Activated T-helper 2 cell treated with anti-CD3 and anti-CD28 coated beads, Interferon-gamma antibody, Interleukin-2, Interleukin-4, amounts not matched to agents 10 μg/mL and 5 μg/mL and 100 μg/mL, durations not matched to agents 14 hours and 24 hours and 36 hours (primary cell): ENCODE results near the gene RAP2B. TPM values are rescaled to one million over a fixed set of nuclear protein-coding genes. Genes with fewer than 3 reads are reported as not detected.
"Not testable (repeated sequence)": the region's sequence is repeated elsewhere in the genome, so short reads cannot be mapped to it uniquely, and the experiment has no call there.

Source experiments
- DNase-seq: peaks from one replicate; pipeline ENCODE4 v3.0.0; 2021; ENCODE audit warnings: low spot score
- H3K27ac Mint-ChIP-seq: one replicate; pipeline ENCODE4 v1.8.0; 2021; ENCODE audit warnings: mixed read lengths
- H3K27me3 Mint-ChIP-seq: one replicate; pipeline ENCODE4 v1.8.0; 2021; ENCODE audit warnings: low read depth, mixed read lengths
- H3K36me3 Mint-ChIP-seq: one replicate; pipeline ENCODE4 v1.8.0; 2021; ENCODE audit warnings: low read depth, mixed read lengths
- H3K4me1 Mint-ChIP-seq: one replicate; pipeline ENCODE4 v1.8.0; 2021; ENCODE audit warnings: low read depth, mixed read lengths
- H3K4me3 Mint-ChIP-seq: one replicate; pipeline ENCODE4 v1.8.0; 2021; ENCODE audit warnings: low read depth, mild to moderate bottlenecking, moderate library complexity, mixed read lengths
- H3K9me3 Mint-ChIP-seq: one replicate; pipeline ENCODE4 v1.8.0; 2021; ENCODE audit warnings: mixed read lengths
- intact Hi-C: fragments of 100-400 bp; cut with micrococcal nuclease; formaldehyde crosslinking; loops from one replicate; pipeline ENCODE4 v1.15.1; 2023
- total RNA-seq: library from RNA; stranded (reverse); gene quantifications from 2 replicates; pipeline ENCODE4 v1.2.3, GENCODE V29; 2022

The RAP2B gene
- total RNA-seq, 1 donor from 2014 or later, result 13.7 TPM

DNA sequence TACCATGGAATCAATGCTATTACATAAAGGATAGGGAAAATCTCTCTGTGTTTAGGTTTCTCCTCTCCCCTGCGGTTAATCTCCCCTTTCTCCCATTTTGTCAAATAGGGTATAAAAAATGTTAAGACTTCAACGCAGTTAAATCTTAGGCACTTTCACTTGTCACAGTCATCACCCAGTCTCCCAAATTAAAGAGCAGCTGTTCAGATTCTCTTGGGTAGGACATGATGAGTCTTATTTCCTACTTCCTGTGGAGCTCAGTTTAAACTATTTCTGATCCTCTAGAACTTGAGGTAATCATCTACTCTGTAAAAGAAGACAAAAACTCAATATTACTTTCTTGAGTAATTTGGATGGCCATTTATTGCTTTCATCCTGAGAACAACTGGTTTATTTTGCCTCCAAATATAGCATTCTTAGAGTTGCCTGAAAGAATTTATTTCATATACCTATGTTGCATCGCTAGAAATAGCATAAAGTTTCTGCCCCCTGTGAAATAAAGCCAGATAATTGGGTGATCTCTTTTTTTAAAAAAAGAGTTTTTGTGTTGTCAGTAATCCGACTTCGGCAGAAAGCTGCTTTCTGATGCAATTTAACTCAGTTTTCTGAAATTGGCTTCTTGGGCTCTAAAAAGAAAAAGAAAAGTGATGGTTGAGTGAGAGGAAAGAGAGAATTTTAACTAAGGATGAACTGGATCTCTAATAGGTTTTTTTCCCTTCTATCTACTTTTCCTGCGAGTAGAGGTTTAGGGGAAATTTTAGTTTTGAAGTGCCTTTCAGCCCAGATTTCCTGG, 20.7 kb downstream of the RAP2B start:
- no peak overlapping the region for H3K4me3 Mint-ChIP-seq
- DNase-seq, result no peak
- intact Hi-C loops, result no loop called here
- peaks cover 3% of the 10 kb centered on the region for H3K4me1 Mint-ChIP-seq
- no peak overlapping the region for H3K27ac Mint-ChIP-seq
- H3K36me3 Mint-ChIP-seq, result peaks cover 2% of the 10 kb centered on the region
- no peaks in the 10 kb centered on the region for H3K9me3 Mint-ChIP-seq
- H3K27me3 Mint-ChIP-seq, result no peaks in the 10 kb centered on the region

DNA sequence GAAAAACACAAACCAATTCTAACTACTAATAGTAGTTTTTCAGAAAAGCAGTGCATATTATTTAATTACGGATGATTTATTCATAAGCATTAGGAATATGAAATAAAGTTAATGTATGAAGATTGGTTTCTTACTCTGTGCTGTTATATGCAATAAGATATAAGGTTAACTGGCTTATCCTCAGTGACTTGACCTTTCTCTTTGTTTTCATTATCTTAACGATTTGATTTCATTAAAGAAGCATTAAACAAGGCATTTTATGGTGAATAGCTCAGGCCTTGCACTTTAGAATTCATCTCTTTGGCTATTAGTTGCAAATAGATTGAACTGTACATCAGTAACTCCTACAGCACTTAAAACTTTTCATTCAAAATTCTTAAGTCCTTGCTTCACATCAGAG, 28.9 kb downstream of the RAP2B start:
- Mint-ChIP-seq H3K4me3 (no peak overlapping the region), H3K27ac (no peak overlapping the region), H3K27me3 (no peaks in the 10 kb centered on the region), H3K36me3 (no peaks in the 10 kb centered on the region), H3K4me1 (peaks cover under 1% of the 10 kb centered on the region), H3K9me3 (no peaks in the 10 kb centered on the region)
- no peak for DNase-seq
- intact Hi-C loops, result no loop called here

DNA sequence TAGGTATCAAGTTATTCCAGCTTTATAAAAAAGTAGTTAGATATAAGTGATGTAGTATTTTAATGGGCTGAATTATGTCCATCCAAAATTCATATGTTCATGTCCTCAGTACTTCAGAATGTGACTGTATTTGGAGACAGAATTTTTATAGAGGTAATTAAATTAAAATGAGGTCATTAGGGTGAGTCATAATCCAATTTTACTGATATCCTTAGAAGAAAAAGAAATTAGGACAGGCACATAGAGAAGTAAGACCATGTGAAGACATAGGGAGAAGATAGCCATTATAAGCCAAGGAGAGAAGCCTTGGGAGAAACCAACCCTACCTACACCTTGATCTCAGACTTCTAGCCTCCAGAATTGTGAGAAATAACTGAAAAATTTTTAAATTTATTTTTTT, 30.3 kb downstream of the RAP2B start:
- no peak overlapping the region for H3K27ac Mint-ChIP-seq
- peaks cover 3% of the 10 kb centered on the region for H3K27me3 Mint-ChIP-seq
- H3K9me3 Mint-ChIP-seq, result no peaks in the 10 kb centered on the region
- H3K4me3 Mint-ChIP-seq, result no peak overlapping the region
- intact Hi-C loops, result no loop called here
- no peaks in the 10 kb centered on the region for H3K36me3 Mint-ChIP-seq
- DNase-seq, result no peak
- no peaks in the 10 kb centered on the region for H3K4me1 Mint-ChIP-seq

DNA sequence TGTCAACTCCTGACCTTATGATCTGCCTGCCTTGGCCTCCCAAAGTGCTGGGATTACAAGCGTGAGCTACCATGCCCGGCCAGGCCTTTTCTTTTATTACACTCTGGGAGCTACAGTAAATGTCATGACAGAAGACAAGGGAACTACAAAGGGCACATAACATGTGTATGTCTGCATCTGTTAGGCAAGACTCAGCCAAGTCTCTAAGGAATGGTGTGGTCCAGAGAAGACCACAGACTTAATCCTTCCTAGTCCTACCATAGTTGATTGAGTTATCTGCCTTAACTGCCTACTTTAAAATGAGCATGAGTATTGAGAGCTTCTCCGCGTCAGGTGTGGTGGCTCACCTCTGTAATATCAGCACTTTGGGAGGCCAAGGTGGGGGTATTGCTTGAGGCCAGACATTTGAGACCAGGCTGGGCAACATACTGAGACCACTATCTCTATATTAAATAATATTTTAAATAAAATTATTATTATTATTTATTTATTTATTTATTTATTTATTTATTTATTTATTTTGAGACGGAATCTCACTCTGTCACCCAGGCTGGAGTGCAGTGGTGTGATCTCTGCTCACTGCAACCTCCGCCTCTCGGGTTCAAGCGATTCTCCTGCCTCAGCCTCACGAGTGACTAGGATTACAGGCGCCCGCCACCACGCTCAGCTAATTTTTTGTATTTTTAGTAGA, 31.9 kb downstream of the RAP2B start:
- H3K27me3 Mint-ChIP-seq, H3K4me3 Mint-ChIP-seq, H3K36me3 Mint-ChIP-seq, H3K27ac Mint-ChIP-seq, DNase-seq, H3K9me3 Mint-ChIP-seq, intact Hi-C loops, H3K4me1 Mint-ChIP-seq: not testable (repeated sequence)

DNA sequence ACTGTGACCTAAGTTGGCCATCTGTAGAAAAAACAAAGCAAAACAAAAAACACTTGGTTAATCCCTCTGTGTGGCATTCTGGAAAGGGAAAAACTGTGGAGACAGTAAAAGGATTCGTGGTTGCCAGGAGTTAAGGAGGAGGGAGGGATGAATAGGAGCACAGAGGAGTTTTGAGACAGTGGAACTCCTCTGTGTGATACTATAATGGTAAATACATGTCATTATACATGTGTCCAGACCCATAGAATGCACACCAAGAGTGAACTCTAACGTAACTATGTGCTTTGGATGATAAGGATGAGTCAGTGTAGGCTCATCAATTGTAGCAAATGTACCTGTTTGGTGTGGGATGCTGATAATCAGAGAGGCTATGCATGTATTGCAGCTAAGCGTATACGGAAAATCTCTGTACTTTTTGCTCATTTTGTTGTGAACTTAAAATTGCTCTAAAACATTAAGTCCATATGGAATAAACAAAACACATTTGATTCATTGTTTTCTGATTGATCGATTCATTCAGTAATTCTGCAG, 33.4 kb downstream of the RAP2B start:
- DNase-seq, result no peak
- no peaks in the 10 kb centered on the region for H3K9me3 Mint-ChIP-seq
- H3K27ac Mint-ChIP-seq, result no peak overlapping the region
- no peaks in the 10 kb centered on the region for H3K36me3 Mint-ChIP-seq
- intact Hi-C loops, result no loop called here
- H3K4me3 Mint-ChIP-seq, result no peak overlapping the region
- H3K27me3 Mint-ChIP-seq, result peaks cover 3% of the 10 kb centered on the region
- no peaks in the 10 kb centered on the region for H3K4me1 Mint-ChIP-seq

DNA sequence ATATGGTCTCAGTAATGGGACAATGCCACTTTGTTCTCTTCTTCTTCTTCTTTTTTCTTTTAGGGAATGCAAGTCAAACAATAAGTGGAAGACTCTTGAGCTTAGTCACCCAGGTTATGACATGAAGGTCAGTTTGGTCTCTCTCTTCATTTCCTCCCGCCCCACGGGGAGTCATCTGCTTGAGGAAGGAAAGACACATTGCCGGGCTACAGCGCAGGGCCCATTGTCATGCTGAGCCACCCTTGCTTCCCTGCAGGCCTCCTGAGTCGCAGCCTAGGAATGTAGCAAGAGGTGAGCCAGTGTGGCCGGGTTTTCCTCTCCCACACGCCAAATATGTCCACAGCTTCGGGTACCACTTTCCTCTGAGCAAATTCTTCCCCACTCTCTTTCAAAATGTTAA, 47.6 kb downstream of the RAP2B start:
- H3K36me3 Mint-ChIP-seq, result no peaks in the 10 kb centered on the region
- no peaks in the 10 kb centered on the region for H3K9me3 Mint-ChIP-seq
- DNase-seq, result no peak
- H3K4me3 Mint-ChIP-seq, result no peak overlapping the region
- no peak overlapping the region for H3K27ac Mint-ChIP-seq
- intact Hi-C loops, result no loop called here
- no peaks in the 10 kb centered on the region for H3K27me3 Mint-ChIP-seq
- H3K4me1 Mint-ChIP-seq, result peaks cover 11% of the 10 kb centered on the region

DNA sequence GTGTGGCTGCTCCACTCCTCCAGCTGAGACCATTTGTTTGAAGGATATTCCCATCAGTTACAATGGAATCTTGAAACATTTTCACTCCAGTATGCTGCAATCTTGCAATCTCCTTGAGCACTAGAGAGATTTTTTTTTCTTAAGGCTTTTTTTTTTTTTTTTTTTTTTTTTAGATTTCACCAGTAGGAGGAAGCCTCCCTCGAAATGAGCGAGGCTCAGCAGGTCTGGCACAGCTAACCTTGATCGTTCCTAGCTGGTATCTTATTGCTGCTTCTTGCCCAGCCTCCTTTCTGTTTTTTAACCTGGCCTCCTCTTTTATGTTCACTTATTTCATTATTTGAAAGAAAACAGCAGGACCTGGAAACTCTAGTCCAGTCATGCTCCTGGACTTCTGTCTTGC, 48.1 kb downstream of the RAP2B start:
- no peak for DNase-seq
- H3K4me1 Mint-ChIP-seq, result peaks cover 11% of the 10 kb centered on the region

DNA sequence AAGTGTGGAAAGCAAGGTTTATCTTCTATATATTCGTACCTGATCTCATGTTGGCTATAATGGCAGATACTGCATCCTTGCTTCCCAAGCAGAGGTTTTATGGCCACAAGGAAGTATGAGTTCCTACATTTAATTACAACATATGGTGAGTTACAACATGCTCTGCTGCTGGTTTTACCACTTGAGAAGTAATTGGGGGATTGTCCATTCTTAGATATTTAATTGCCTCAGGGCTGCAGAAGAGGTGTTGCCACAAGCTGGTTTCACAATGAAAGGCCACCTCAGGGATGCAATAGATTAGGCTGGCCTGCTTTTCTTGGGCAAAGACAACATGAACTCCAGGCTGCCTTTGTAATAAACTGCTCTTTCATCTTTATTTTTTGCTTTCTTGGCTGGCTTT, 48.6 kb downstream of the RAP2B start:
- no peak for DNase-seq
- Mint-ChIP-seq H3K36me3 (no peaks in the 10 kb centered on the region), H3K4me1 (peaks cover 15% of the 10 kb centered on the region), H3K27ac (no peak overlapping the region), H3K9me3 (no peaks in the 10 kb centered on the region), H3K27me3 (no peaks in the 10 kb centered on the region), H3K4me3 (no peak overlapping the region)
- intact Hi-C loops, result no loop called here

More for the DNA sequence above, 48.1 kb downstream of the RAP2B start:
- intact Hi-C loops, result no loop called here
- Mint-ChIP-seq H3K9me3 (no peaks in the 10 kb centered on the region), H3K4me3 (no peak overlapping the region), H3K27me3 (no peaks in the 10 kb centered on the region), H3K27ac (no peak overlapping the region), H3K36me3 (no peaks in the 10 kb centered on the region)

DNA sequence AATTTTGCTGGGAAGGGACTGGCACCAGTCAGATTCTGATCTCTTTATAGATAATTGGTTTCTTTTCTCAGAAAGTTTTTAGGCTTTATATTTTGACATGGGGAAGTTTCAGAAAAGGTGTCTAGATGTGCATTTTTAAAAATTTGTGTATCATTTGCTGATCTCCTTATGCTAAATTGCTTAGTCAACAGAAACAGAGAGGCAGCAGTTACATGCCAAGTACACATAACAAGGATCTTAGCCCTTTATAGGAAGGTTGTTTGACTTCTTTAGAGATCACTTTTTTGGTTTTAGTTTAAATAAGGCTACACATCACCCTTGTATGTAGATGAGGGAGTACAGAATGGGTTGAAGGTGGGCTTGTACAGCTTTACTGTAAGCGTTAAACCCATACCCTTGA, 53.5 kb downstream of the RAP2B start:
- intact Hi-C loops, result no loop called here
- peaks cover 38% of the 10 kb centered on the region for H3K4me1 Mint-ChIP-seq
- H3K27ac Mint-ChIP-seq, result no peak overlapping the region
- no peak overlapping the region for H3K4me3 Mint-ChIP-seq
- peaks cover 16% of the 10 kb centered on the region for H3K36me3 Mint-ChIP-seq
- H3K27me3 Mint-ChIP-seq, result no peaks in the 10 kb centered on the region
- H3K9me3 Mint-ChIP-seq, result peaks cover 12% of the 10 kb centered on the region
- no peak for DNase-seq

DNA sequence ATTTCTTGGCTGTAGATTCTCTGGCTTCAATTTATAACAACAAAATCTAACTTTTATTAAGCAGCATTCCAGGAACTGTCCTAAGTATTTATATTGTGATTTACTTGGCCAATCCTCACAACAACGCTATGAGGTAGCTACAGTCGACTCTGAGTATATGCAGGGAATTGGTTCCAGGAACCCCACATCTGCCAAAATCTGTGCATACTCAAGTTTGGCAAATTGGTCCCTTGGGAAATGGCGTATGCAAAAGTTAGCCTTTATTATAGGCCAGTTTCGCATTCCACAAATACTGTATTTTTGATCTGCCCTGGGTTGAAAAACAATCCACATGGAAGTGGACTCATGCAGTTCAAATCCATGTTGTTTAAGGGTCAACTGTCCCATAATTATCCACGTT, 53.9 kb downstream of the RAP2B start:
- H3K4me3 Mint-ChIP-seq, result no peak overlapping the region
- H3K36me3 Mint-ChIP-seq, result peaks cover 17% of the 10 kb centered on the region
- DNase-seq, result no peak
- H3K4me1 Mint-ChIP-seq, result peaks cover 40% of the 10 kb centered on the region
- intact Hi-C loops, result no loop called here
- peaks cover 12% of the 10 kb centered on the region for H3K9me3 Mint-ChIP-seq
- H3K27ac Mint-ChIP-seq, result no peak overlapping the region
- no peaks in the 10 kb centered on the region for H3K27me3 Mint-ChIP-seq

DNA sequence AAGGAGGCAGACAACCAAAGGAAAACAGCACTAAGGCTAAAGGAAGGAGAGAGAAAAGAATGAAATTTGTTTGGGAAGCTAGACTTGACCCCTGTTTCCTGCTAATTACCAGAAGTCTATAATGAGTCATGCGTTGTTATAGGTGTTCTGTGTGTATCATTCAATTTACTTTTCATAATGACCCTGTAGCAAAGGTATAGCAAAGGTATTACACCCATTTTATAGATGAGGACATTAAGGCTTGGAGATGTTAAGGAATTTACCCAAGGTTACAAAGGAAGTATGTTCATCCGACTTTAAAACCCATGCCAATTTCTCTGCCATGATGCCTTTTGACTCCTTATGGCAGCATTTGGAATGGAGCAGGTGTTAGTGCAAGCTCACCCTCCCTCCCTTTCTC, 54.9 kb downstream of the RAP2B start:
- Mint-ChIP-seq H3K4me3 (no peak overlapping the region), H3K27me3 (no peaks in the 10 kb centered on the region), H3K27ac (no peak overlapping the region), H3K9me3 (peaks cover 12% of the 10 kb centered on the region), H3K4me1 (peaks cover 49% of the 10 kb centered on the region), H3K36me3 (peaks cover 17% of the 10 kb centered on the region)
- intact Hi-C loops, result no loop called here
- DNase-seq, result no peak

DNA sequence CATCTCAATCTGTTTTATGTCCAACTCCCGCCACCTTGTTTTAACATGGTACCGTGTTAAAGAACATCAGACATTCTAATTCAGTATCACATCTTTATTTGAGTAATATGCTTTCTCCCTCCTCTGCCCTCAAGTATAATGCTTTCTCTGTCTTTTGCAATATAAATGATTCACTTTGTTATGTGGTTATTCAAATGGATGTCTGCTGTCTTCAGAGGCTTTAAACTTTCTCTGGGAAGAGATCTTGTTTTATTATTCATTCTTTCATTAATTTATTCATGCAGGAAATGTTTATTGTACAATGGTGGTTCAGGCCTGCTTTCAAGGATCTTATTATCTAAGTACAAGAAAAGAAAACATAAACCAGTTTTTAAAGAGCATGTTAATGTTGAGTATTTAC, 57.1 kb downstream of the RAP2B start:
- intact Hi-C loops, result no loop called here
- peaks cover 56% of the 10 kb centered on the region for H3K4me1 Mint-ChIP-seq
- DNase-seq, result no peak
- H3K27me3 Mint-ChIP-seq, result no peaks in the 10 kb centered on the region
- H3K27ac Mint-ChIP-seq, result no peak overlapping the region
- H3K4me3 Mint-ChIP-seq, result no peak overlapping the region
- H3K9me3 Mint-ChIP-seq, result peaks cover 12% of the 10 kb centered on the region
- peaks cover 17% of the 10 kb centered on the region for H3K36me3 Mint-ChIP-seq
